Neural progenitor cell (in vitro differentiated cells): ENCODE results near the gene PEPD. TPM values are rescaled to one million over a fixed set of nuclear protein-coding genes. Genes with fewer than 3 reads are reported as not detected.

ENCODE experiments used
- DNase-seq: peaks from one replicate; pipeline ENCODE4 v3.0.0-alpha.2; 2016; ENCODE audit warnings: low spot score
- H2AFZ ChIP-seq: fragments of 200-600 bp; sonication (generic); replicated peaks from 2 replicates; pipeline ENCODE4 v1.6.1; 2016; ENCODE audit warnings: antibody characterized with exemption
- H3F3A ChIP-seq: fragments of 200-600 bp; sonication (generic); 2 replicates; pipeline ENCODE4 v1.6.1; 2016; ENCODE audit warnings: antibody characterized with exemption, low read depth
- H3K27ac ChIP-seq: fragments of 200-600 bp; sonication (generic); 2 replicates; pipeline ENCODE4 v1.5.1; 2016; ENCODE audit warnings: mild to moderate bottlenecking
- H3K27me3 ChIP-seq: fragments of 200-600 bp; sonication (generic); 2 replicates; pipeline ENCODE4 v1.6.1; 2016; ENCODE audit warnings: mild to moderate bottlenecking, moderate library complexity
- H3K36me3 ChIP-seq: fragments of 200-600 bp; sonication (generic); 2 replicates; pipeline ENCODE4 v1.5.1; 2016
- H3K4me1 ChIP-seq: fragments of 200-600 bp; sonication (generic); 2 replicates; pipeline ENCODE4 v1.6.1; 2016; ENCODE audit warnings: mixed run types
- H3K4me2 ChIP-seq: fragments of 200-600 bp; sonication (generic); 2 replicates; pipeline ENCODE4 v1.6.1; 2016
- H3K4me3 ChIP-seq: fragments of 200-600 bp; sonication (generic); 2 replicates; pipeline ENCODE4 v1.5.1; 2016
- H3K79me2 ChIP-seq: fragments of 200-600 bp; sonication (generic); 2 replicates; pipeline ENCODE4 v1.6.1; 2016; ENCODE audit warnings: low read depth
- H3K9ac ChIP-seq: fragments of 200-600 bp; sonication (generic); 2 replicates; pipeline ENCODE4 v1.6.1; 2016
- H3K9me3 ChIP-seq: fragments of 200-600 bp; sonication (generic); 2 replicates; pipeline ENCODE4 v1.5.1; 2016; ENCODE audit warnings: low read depth
- H4K20me1 ChIP-seq: fragments of 200-600 bp; sonication (generic); 2 replicates; pipeline ENCODE4 v1.6.1; 2016; ENCODE audit warnings: low read depth
- H3K27ac Mint-ChIP-seq: 3 replicates; pipeline ENCODE4 v1.8.0; 2021; ENCODE audit warnings: mixed read lengths
- H3K27me3 Mint-ChIP-seq: 2 replicates; pipeline ENCODE4 v1.8.0; 2022; ENCODE audit warnings: low read depth, mild to moderate bottlenecking, inconsistent platforms, moderate library complexity, mixed read lengths; ENCODE audit not compliant: insufficient read depth
- H3K36me3 Mint-ChIP-seq: 3 replicates; pipeline ENCODE4 v1.8.0; 2021; ENCODE audit warnings: mixed read lengths
- H3K4me1 Mint-ChIP-seq: 3 replicates; pipeline ENCODE4 v1.8.0; 2021; ENCODE audit warnings: mixed read lengths
- H3K4me3 Mint-ChIP-seq: 3 replicates; pipeline ENCODE4 v1.8.0; 2021; ENCODE audit warnings: mild to moderate bottlenecking, moderate library complexity, mixed read lengths
- H3K9me3 Mint-ChIP-seq: 3 replicates; pipeline ENCODE4 v1.8.0; 2020; ENCODE audit warnings: mixed read lengths
- CTCF ChIP-seq: fragments of 200-600 bp; sonication (generic); IDR thresholded peaks from 2 replicates; pipeline ENCODE4 v1.5.1; 2017; ENCODE audit warnings: antibody characterized with exemption, mild to moderate bottlenecking
- EZH2 ChIP-seq: fragments of 200-600 bp; sonication (generic); IDR thresholded peaks from 2 replicates; pipeline ENCODE4 v1.6.1; 2017; ENCODE audit warnings: antibody characterized with exemption, mild to moderate bottlenecking, moderate library complexity
- EZH2phosphoT487 ChIP-seq: fragments of 200-600 bp; sonication (generic); IDR thresholded peaks from 2 replicates; pipeline ENCODE4 v1.6.1; 2017; ENCODE audit warnings: antibody characterized with exemption
- total RNA-seq: library from RNA; depleted of rRNA; stranded (reverse); fragments of >200 nt; gene quantifications from 2 replicates; pipeline ENCODE4 v1.2.3, GENCODE V29; 2015; ENCODE audit warnings: low replicate concordance

Gene PEPD
- total RNA-seq, 1 donor from 2014 or later: 47.0 TPM

- Histone ChIP-seq H3K4me1 (no peaks in the 10 kb centered on the region), H3K27me3 (no peaks in the 10 kb centered on the region), H3K79me2 (no peaks in the 10 kb centered on the region), H3K4me3 (no peak overlapping the region), H4K20me1 (no peaks in the 10 kb centered on the region), H3K4me2 (no peak overlapping the region), H3K9ac (no peak overlapping the region), H3K36me3 (no peaks in the 10 kb centered on the region), H2AFZ (no peak overlapping the region), H3F3A (no peaks in the 10 kb centered on the region), H3K9me3 (no peaks in the 10 kb centered on the region), H3K27ac (no peak overlapping the region)
- H3K36me3 Mint-ChIP-seq: peaks cover 2% of the 10 kb centered on the region
- no peak for DNase-seq
- H3K27me3 Mint-ChIP-seq: peaks cover 5% of the 10 kb centered on the region
- H3K27ac Mint-ChIP-seq: peak overlapping the region; percentile 69
- peaks cover 17% of the 10 kb centered on the region for H3K4me1 Mint-ChIP-seq
- H3K9me3 Mint-ChIP-seq: no peaks in the 10 kb centered on the region
- no peak overlapping the region for H3K4me3 Mint-ChIP-seq
- TF ChIP-seq CTCF (no peak), EZH2phosphoT487 (no peak), EZH2 (no peak)
These were observed 21.0 kb downstream of the PEPD start for GRCh38 chr19:33500586-33500985.

GRCh38 chr19:33499671-33500506, 21.7 kb downstream of the PEPD start:
- TF ChIP-seq EZH2 (no peak), EZH2phosphoT487 (no peak), CTCF (no peak)
- H3K4me3 Mint-ChIP-seq: no peak overlapping the region
- DNase-seq: no peak

GRCh38 chr19:33499248-33499647, 22.3 kb downstream of the PEPD start:
- Histone ChIP-seq H3K4me3 (no peak overlapping the region), H3K4me1 (no peaks in the 10 kb centered on the region), H3K27me3 (no peaks in the 10 kb centered on the region), H3K9me3 (no peaks in the 10 kb centered on the region), H3K27ac (no peak overlapping the region), H3K36me3 (no peaks in the 10 kb centered on the region), H4K20me1 (no peaks in the 10 kb centered on the region), H3K4me2 (no peak overlapping the region), H2AFZ (no peak overlapping the region), H3K79me2 (no peaks in the 10 kb centered on the region), H3K9ac (no peak overlapping the region), H3F3A (no peaks in the 10 kb centered on the region)
- H3K4me3 Mint-ChIP-seq: no peak overlapping the region
- TF ChIP-seq EZH2phosphoT487 (no peak), EZH2 (no peak), CTCF (no peak)
- peaks cover 15% of the 10 kb centered on the region for H3K4me1 Mint-ChIP-seq
- no peak for DNase-seq
- H3K36me3 Mint-ChIP-seq: peaks cover 2% of the 10 kb centered on the region
- H3K27me3 Mint-ChIP-seq: peaks cover 5% of the 10 kb centered on the region
- no peak overlapping the region for H3K27ac Mint-ChIP-seq
- H3K9me3 Mint-ChIP-seq: no peaks in the 10 kb centered on the region

More at GRCh38 chr19:33499671-33500506, 21.7 kb downstream of the PEPD start:
- Histone ChIP-seq H2AFZ (no peak overlapping the region), H3K9me3 (no peaks in the 10 kb centered on the region), H3F3A (no peaks in the 10 kb centered on the region), H3K4me2 (no peak overlapping the region), H3K36me3 (no peaks in the 10 kb centered on the region), H4K20me1 (no peaks in the 10 kb centered on the region), H3K27ac (no peak overlapping the region), H3K4me1 (no peaks in the 10 kb centered on the region), H3K9ac (no peak overlapping the region), H3K27me3 (no peaks in the 10 kb centered on the region), H3K79me2 (no peaks in the 10 kb centered on the region), H3K4me3 (no peak overlapping the region)
- H3K36me3 Mint-ChIP-seq: peaks cover 2% of the 10 kb centered on the region
- no peak overlapping the region for H3K27ac Mint-ChIP-seq
- H3K4me1 Mint-ChIP-seq: peaks cover 15% of the 10 kb centered on the region
- H3K27me3 Mint-ChIP-seq: peaks cover 5% of the 10 kb centered on the region
- H3K9me3 Mint-ChIP-seq: no peaks in the 10 kb centered on the region
